Spleen (tissue), 11 donors: Measurements from ENCODE around the gene CERS3. TPM values are rescaled to one million over a fixed set of nuclear protein-coding genes. Genes with fewer than 3 reads are reported as not detected.

Experiments used
- DNase-seq: peaks from one replicate; pipeline ENCODE4 v3.0.0-alpha.2; 2020
- H3K27ac ChIP-seq, 8 donors: fragments of 200-600 bp; sonication (generic) in 7 of 8; 1 replicate in 4 of 8; 2 replicates in 4 of 8; pipeline versions ENCODE4 v1.5.0 to v1.8.0; 2016 to 2021; ENCODE audit warnings: inconsistent platforms in 4 of 8, mild to moderate bottlenecking in 4 of 8, moderate library complexity in 1 of 8
- H3K27me3 ChIP-seq, 7 donors: fragments of 200-600 bp; sonication (generic) in 6 of 7; replicated peaks in 1 of 7; 1 replicate in 4 of 7; 2 replicates in 3 of 7; pipeline versions ENCODE4 v1.5.0 to v1.8.0; 2016 to 2021; ENCODE audit warnings: inconsistent platforms in 3 of 7, mild to moderate bottlenecking in 1 of 7
- H3K36me3 ChIP-seq, 6 donors: fragments of 200-600 bp; sonication (generic) in 5 of 6; 1 replicate in 4 of 6; 2 replicates in 2 of 6; pipeline versions ENCODE4 v1.5.0 to v1.8.0; 2016 to 2021; ENCODE audit warnings: inconsistent platforms in 2 of 6
- H3K4me1 ChIP-seq, 6 donors: fragments of 200-600 bp; sonication (generic) in 5 of 6; 1 replicate in 3 of 6; 2 replicates in 3 of 6; pipeline versions ENCODE4 v1.5.0 to v1.8.0; 2016 to 2021; ENCODE audit warnings: inconsistent platforms in 3 of 6
- H3K4me3 ChIP-seq, 8 donors: fragments of 200-600 bp; sonication (generic) in 7 of 8; 1 replicate in 4 of 8; 2 replicates in 4 of 8; pipeline versions ENCODE4 v1.5.0 to v1.8.0; 2016 to 2021; ENCODE audit warnings: inconsistent platforms in 4 of 8, mild to moderate bottlenecking in 4 of 8, moderate library complexity in 2 of 8
- H3K9me3 ChIP-seq, 8 donors: fragments of 200-600 bp; sonication (generic) in 7 of 8; 1 replicate in 4 of 8; 2 replicates in 4 of 8; pipeline versions ENCODE4 v1.5.0 to v1.8.0; 2016 to 2021; ENCODE audit warnings: inconsistent platforms in 4 of 8
- POLR2A ChIP-seq, 3 donors: fragments of 450-650 bp; IDR thresholded peaks; one replicate each; pipeline ENCODE4 v1.5.1; 2017; ENCODE audit warnings: antibody characterized with exemption in 3 of 3, mild to moderate bottlenecking in 1 of 3
- POLR2AphosphoS5 ChIP-seq, 3 donors: sonication (generic); formaldehyde crosslinking; IDR thresholded peaks; one replicate each; pipeline ENCODE4 v1.5.1; 2017; ENCODE audit warnings: antibody characterized with exemption in 3 of 3
- WGBS, 5 donors: extraction: QIAGEN DNeasy Blood & Tissue Kit in 3 of 5; methylation state at CpG; one replicate each; pipeline versions ENCODE4 v1.1.5 to v1.1.7; 2013 to 2018; 5-methylcytosine and 5-hydroxymethylcytosine counted together
- intact Hi-C: fragments of 100-400 bp; cut with DNase I; formaldehyde crosslinking; loops from one replicate; pipeline ENCODE4 v1.15.0; 2023; ENCODE audit warnings: low total_unique reads
- polyA plus RNA-seq, 3 donors: library from polyadenylated mRNA; stranded (reverse); fragments of 200-250 nt; gene quantifications; one replicate each; pipeline ENCODE4 v1.2.1, GENCODE V29; 2013
- total RNA-seq, 7 donors: library from RNA; depleted of rRNA in 3 of 7; stranded (reverse); fragments of >200 nt in 3 of 7; fragmentation: NEBNext Ultra II Directional in 4 of 7; extraction: Animal tissue kit (Norgen Biotek cat#: 25700) in 4 of 7; gene quantifications; one replicate each; pipeline versions ENCODE4 v1.1.0 to v1.2.1, GENCODE V29; 2016 to 2021
- TF ChIP-seq, protein P1 (sequence below), 11 experiments: fragments of 200-600 bp in 7 of 11; fragments of 450-650 bp in 4 of 11; sonication (generic) in 4 of 11; IDR thresholded peaks in 8 of 11; conservative IDR thresholded peaks in 3 of 11; 1 replicate in 7 of 11; 2 replicates in 4 of 11; pipeline versions ENCODE4 v1.4.0 to v1.8.0; 2016 to 2021; ENCODE audit warnings: antibody characterized with exemption in 11 of 11, inconsistent platforms in 4 of 11, mild to moderate bottlenecking in 1 of 11
- donor health status: healthy with polysubstance abuse.
- donor health status: DM: no; HTN: no; CAD: no; lungs with moderate emphysema.
- donor health status: DM: no; HTN: no; CAD: no.
- donor health status: Bipolar disorder and iron deficiency.
- donor health status: healthy.
- donor health status: DM: no; HTN: no; CAD: no.
- donor health status: DM: yes; HTN: yes; CAD: no.

The CERS3 gene
- total and polyA plus RNA-seq, 10 donors = 0.04 to 0.41 (median 0.23) TPM; not detected in 4

DNA sequence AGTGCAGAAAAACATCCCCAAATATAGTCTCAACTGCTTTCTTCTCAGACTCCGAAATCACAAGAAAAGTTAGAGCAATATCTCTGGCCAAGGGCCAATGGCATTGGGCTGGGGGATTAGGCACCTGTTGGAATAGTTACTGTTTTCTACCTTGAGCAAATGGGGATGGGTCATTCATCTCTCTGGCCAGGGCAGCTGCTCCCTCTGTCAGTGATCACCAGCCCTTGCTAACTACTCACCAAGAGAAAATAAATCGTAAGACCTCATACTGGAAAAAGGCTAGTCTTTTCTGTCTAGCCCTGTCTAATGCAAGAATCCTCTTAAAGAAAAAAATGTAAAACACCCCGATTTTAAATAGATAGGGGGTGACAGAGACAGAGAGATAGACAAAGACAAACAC lies 10.9 kb downstream of the CERS3 start:
- 65 to 88% (median 74%) methylated on average over 3 of the region's 3 CpGs for WGBS, 5 donors
- Histone ChIP-seq H3K27me3 (no peaks in the 10 kb centered on the region), H3K4me1 (peaks cover 6 to 48% (median 23%) of the 10 kb centered on the region in 6 donors), H3K4me3 (no peak overlapping the region), H3K36me3 (no peaks in the 10 kb centered on the region), H3K9me3 (peaks cover 0 to 1% (median 0%) of the 10 kb centered on the region in 8 donors), H3K27ac (peak overlapping the region in 3 of 8 donors; percentile 17 to 69 (median 32))
- intact Hi-C loops = no loop called here
- TF ChIP-seq, protein P1, sequence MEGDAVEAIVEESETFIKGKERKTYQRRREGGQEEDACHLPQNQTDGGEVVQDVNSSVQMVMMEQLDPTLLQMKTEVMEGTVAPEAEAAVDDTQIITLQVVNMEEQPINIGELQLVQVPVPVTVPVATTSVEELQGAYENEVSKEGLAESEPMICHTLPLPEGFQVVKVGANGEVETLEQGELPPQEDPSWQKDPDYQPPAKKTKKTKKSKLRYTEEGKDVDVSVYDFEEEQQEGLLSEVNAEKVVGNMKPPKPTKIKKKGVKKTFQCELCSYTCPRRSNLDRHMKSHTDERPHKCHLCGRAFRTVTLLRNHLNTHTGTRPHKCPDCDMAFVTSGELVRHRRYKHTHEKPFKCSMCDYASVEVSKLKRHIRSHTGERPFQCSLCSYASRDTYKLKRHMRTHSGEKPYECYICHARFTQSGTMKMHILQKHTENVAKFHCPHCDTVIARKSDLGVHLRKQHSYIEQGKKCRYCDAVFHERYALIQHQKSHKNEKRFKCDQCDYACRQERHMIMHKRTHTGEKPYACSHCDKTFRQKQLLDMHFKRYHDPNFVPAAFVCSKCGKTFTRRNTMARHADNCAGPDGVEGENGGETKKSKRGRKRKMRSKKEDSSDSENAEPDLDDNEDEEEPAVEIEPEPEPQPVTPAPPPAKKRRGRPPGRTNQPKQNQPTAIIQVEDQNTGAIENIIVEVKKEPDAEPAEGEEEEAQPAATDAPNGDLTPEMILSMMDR (IDR thresholded peaks at IDR 0.05 in 8 of 11, conservative IDR thresholded peaks at IDR 0.05 in 3 of 11) = no peak
- no peak for TF ChIP-seq POLR2A (IDR thresholded peaks at IDR 0.05)
- TF ChIP-seq POLR2AphosphoS5 (IDR thresholded peaks at IDR 0.05) = no peak
- DNase-seq = no peak

DNA sequence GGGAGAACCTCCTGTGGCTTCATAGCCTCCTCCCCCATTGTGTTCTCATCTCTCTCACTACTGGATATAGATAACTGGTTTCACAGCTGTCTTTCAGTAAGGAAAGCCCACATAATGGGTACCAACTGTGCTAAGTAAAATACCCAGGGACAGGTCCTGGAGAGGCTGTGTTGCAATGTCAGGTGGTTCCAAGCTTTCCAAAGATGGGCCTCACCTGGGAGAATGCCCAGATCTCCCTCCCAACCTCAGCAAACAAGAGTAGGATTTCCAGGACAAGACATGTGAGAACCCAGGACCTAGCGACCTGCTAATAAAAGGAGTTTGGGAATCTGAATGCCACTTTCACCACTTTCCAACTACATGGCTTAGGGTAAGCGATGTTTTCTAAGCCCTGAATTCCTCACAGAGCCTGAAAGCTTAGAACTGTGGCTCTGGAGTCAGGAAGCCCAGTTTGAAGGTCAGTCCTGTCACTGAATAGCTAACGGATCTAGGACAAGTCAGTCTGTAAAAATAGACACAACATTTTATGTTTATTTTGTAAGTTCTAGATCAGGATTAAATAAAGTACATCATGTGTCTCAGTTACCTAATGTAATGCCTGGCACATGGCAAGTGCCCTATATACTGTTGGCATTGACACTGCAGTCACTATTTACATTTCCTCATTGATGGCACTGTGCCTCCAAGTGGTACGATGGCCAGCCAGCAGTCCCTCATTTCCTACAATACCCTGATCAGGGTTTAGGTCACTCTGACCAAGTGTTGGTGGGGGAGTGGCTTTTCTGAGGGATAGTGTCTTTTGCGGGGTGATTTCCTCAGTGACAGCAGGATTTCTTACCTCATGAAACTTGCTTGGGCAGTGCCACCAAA lies 11.9 kb downstream of the CERS3 start:
- peak overlapping the region in 4 of 8 donors; percentile 17 to 69 (median 42) for H3K27ac ChIP-seq
- peaks cover 0 to 9% (median 0%) of the 10 kb centered on the region in 7 donors for H3K27me3 ChIP-seq
- peaks cover 6 to 48% (median 23%) of the 10 kb centered on the region in 6 donors for H3K4me1 ChIP-seq
- H3K9me3 ChIP-seq = no peaks in the 10 kb centered on the region
- WGBS, 5 donors = 55 to 72% (median 57%) methylated on average over 5 of the region's 5 CpGs
- DNase-seq = no peak
- H3K36me3 ChIP-seq = no peaks in the 10 kb centered on the region
- H3K4me3 ChIP-seq = no peak overlapping the region
- TF ChIP-seq POLR2A (IDR thresholded peaks at IDR 0.05) = no peak
- TF ChIP-seq, protein P1 (IDR thresholded peaks at IDR 0.05 in 8 of 11, conservative IDR thresholded peaks at IDR 0.05 in 3 of 11) = no peak
- no peak for TF ChIP-seq POLR2AphosphoS5 (IDR thresholded peaks at IDR 0.05)
- intact Hi-C loops = no loop called here

- peak overlapping the region in 1 of 8 donors; percentile 14 for H3K27ac ChIP-seq
- H3K36me3 ChIP-seq = no peaks in the 10 kb centered on the region
- WGBS, 5 donors = 59 to 84% (median 73%) methylated on average over 4 of the region's 4 CpGs
- H3K4me3 ChIP-seq = no peak overlapping the region
- H3K4me1 ChIP-seq = peaks cover 6 to 36% (median 16%) of the 10 kb centered on the region in 6 donors
- TF ChIP-seq POLR2AphosphoS5 (IDR thresholded peaks at IDR 0.05) (no peak), POLR2A (IDR thresholded peaks at IDR 0.05) (no peak)
- TF ChIP-seq, protein P1 (IDR thresholded peaks at IDR 0.05 in 8 of 11, conservative IDR thresholded peaks at IDR 0.05 in 3 of 11) = no peak
- H3K27me3 ChIP-seq = peaks cover 0 to 13% (median 0%) of the 10 kb centered on the region in 7 donors
- DNase-seq = no peak
- H3K9me3 ChIP-seq = no peaks in the 10 kb centered on the region
- intact Hi-C loops = no loop called here
These were observed 13.0 kb downstream of the CERS3 start for GRCh38 chr15:100515758-100516157.

- no peak for DNase-seq
- no peaks in the 10 kb centered on the region for H3K9me3 ChIP-seq
- no peaks in the 10 kb centered on the region for H3K4me1 ChIP-seq
- peaks cover 0 to 19% (median 0%) of the 10 kb centered on the region in 7 donors for H3K27me3 ChIP-seq
- H3K36me3 ChIP-seq = no peaks in the 10 kb centered on the region
- intact Hi-C loops = no loop called here
- no peak overlapping the region for H3K27ac ChIP-seq
- WGBS, 5 donors = 72 to 77% (median 75%) methylated on average over 7 of the region's 7 CpGs
- TF ChIP-seq POLR2AphosphoS5 (IDR thresholded peaks at IDR 0.05) (no peak), POLR2A (IDR thresholded peaks at IDR 0.05) (no peak)
- TF ChIP-seq, protein P1 (IDR thresholded peaks at IDR 0.05 in 8 of 11, conservative IDR thresholded peaks at IDR 0.05 in 3 of 11) = no peak
- H3K4me3 ChIP-seq = no peak overlapping the region
These were observed 20.0 kb downstream of the CERS3 start for GRCh38 chr15:100508641-100509300.
